Fibroblast of the aortic adventitia (primary cell): ENCODE data around the gene CEP43. TPM values are rescaled to one million over a fixed set of nuclear protein-coding genes. Genes with fewer than 3 reads are reported as not detected.

Experiments used
- DNase-seq: peaks from one replicate; pipeline ENCODE4 v3.0.0-alpha.2; 2010; ENCODE audit warnings: low read depth
- H3K4me3 ChIP-seq: 2 replicates; pipeline ENCODE4 v1.5.1; 2011; ENCODE audit warnings: low read depth, mild to moderate bottlenecking, control low read depth, low read length, moderate library complexity
- CTCF ChIP-seq: IDR thresholded peaks from 2 replicates; pipeline ENCODE4 v1.5.1; 2011; ENCODE audit warnings: mild to moderate bottlenecking, low read length, control low read depth, inconsistent platforms; ENCODE audit not compliant: insufficient read depth
- total RNA-seq: library from RNA; depleted of rRNA; stranded (reverse); fragments of >200 nt; gene quantifications from 2 replicates; pipeline ENCODE4 v1.2.3, GENCODE V29; 2012; ENCODE audit warnings: low replicate concordance

CEP43 gene
- total RNA-seq, 1 donor: 22.0 TPM

- TF ChIP-seq CTCF: no peak
- H3K4me3 ChIP-seq: no peak overlapping the region
- DNase-seq: peak; percentile 27
These were observed 6.4 kb downstream of the CEP43 start for GRCh38 chr6:167005350-167006159.

- H3K4me3 ChIP-seq: no peak overlapping the region
- no peak for DNase-seq
- no peak for TF ChIP-seq CTCF
These were observed 8.8 kb downstream of the CEP43 start for GRCh38 chr6:167007985-167008384.

- TF ChIP-seq CTCF: no peak
- H3K4me3 ChIP-seq: no peak overlapping the region
- DNase-seq: no peak
These were observed 13.9 kb downstream of the CEP43 start for GRCh38 chr6:167013067-167013466.

- H3K4me3 ChIP-seq: no peak overlapping the region
- DNase-seq: no peak
- TF ChIP-seq CTCF: no peak
These were observed 14.7 kb downstream of the CEP43 start for GRCh38 chr6:167013946-167014345.

GRCh38 chr6:167015302-167015701 lies 16.1 kb downstream of the CEP43 start:
- TF ChIP-seq CTCF: no peak
- H3K4me3 ChIP-seq: no peak overlapping the region

DNA sequence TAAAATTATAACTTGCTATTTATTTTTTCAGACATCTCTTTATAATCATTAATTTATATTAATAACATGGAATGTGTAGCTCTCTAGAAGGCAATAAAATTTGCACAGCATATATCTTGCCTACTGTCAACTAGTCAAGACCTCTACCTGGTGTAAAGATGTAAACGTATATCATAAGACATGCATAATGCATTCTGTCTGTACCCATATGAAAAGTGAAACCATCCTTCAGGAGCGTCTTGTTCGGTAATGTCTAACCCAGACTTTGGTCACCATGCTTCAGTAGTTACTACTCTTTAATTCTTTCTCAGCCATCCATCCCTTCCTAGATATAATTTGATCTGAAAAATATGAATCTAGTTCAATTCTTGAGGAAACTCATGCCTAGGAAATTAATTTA lies 21.0 kb downstream of the CEP43 start:
- no peak for DNase-seq
- no peak overlapping the region for H3K4me3 ChIP-seq
- TF ChIP-seq CTCF: no peak

More at GRCh38 chr6:167015302-167015701, 16.1 kb downstream of the CEP43 start:
- no peak for DNase-seq
